Keratinocyte (primary cell): ENCODE results near the gene SEMA3F.

Source experiments
- CTCF ChIP-seq, 3 experiments: IDR thresholded peaks in 1 of 3; conservative IDR thresholded peaks in 1 of 3; optimal IDR thresholded peaks in 1 of 3; 2 replicates in 2 of 3; 3 replicates in 1 of 3; pipeline versions ENCODE3 to v1.5.1; 2011; ENCODE audit warnings: low read length in 3 of 3, mild to moderate bottlenecking in 3 of 3, moderate library complexity in 2 of 3, control low read depth in 1 of 3, inconsistent platforms in 1 of 3; ENCODE audit not compliant: insufficient read depth in 2 of 3; ENCODE audit errors: extremely low read depth in 1 of 3
- EZH2 ChIP-seq: IDR thresholded peaks from one replicate; pipeline ENCODE4 v1.6.1; 2012; ENCODE audit warnings: inconsistent platforms, mild to moderate bottlenecking, low read length, moderate library complexity

- no peak for TF ChIP-seq CTCF (optimal IDR thresholded peaks at IDR 0.05 in 1 of 3, IDR thresholded peaks at IDR 0.05 in 1 of 3, conservative IDR thresholded peaks at IDR 0.05 in 1 of 3; ENCODE audit: extremely low read depth in 1 of 3, insufficient read depth in 2 of 3, low read length in 3 of 3)
- no peak for TF ChIP-seq EZH2
Observed at GRCh38 chr3:50125541-50126286, 29.4 kb upstream of the SEMA3F start.
